ENCODE data around the gene ADD2. TPM values are rescaled to one million over a fixed set of nuclear protein-coding genes. Genes with fewer than 3 reads are reported as not detected.

The ADD2 gene
- total RNA-seq, 3 donors from 2014 or later (not counting 1 experiment from before 2014, with no cell fraction given) = 0.16 to 1.4 (median 0.40) TPM

DNA sequence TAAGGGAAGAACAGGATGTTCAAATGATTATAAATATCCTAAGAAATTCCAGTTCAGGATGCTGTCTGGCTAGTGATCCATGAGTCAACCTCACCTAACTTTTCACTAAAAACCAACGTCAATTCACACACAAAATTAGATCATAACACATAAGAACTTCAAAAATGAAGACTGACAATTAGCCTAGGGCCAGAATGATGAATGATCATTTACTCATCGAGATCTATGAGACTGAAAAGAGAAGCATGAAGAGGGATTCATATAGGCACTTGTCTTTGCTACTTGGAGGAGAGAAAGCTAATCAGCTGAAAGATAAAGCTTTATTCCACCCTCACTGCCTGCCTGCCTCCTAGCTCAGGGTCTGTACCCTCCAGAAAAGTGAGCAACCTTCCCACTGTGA, 29.8 kb downstream of the ADD2 start:
- Histone ChIP-seq H3K9me3 (ENCODE audit: control insufficient read depth, insufficient read depth, low read length) (no peaks in the 10 kb centered on the region), H3K27me3 (ENCODE audit: control insufficient read depth, insufficient read depth, low read length) (peaks cover 5% of the 10 kb centered on the region), H3K27ac (ENCODE audit: low read length) (no peak overlapping the region), H3K4me3 (ENCODE audit: low read length) (no peak overlapping the region), H3K4me1 (ENCODE audit: control insufficient read depth, insufficient read depth, low read length) (no peaks in the 10 kb centered on the region), H3K36me3 (ENCODE audit: control insufficient read depth, insufficient read depth, low read length) (no peaks in the 10 kb centered on the region)
- ATAC-seq (no peak), DNase-seq (no peak)
- H3K4me1 Mint-ChIP-seq = no peaks in the 10 kb centered on the region
- peaks cover 0 to 2% of the 10 kb centered on the region in 2 donors for H3K9me3 Mint-ChIP-seq
- no peak overlapping the region for H3K27ac Mint-ChIP-seq
- peaks cover 7% of the 10 kb centered on the region for H3K36me3 Mint-ChIP-seq
- peaks cover 27 to 57% of the 10 kb centered on the region in 2 donors for H3K27me3 Mint-ChIP-seq (ENCODE audit: low read depth in 2 of 2)
- intact Hi-C loops (cut with micrococcal nuclease) = no loop called here
- no peak overlapping the region for H3K4me3 Mint-ChIP-seq
- TF ChIP-seq, protein P1, sequence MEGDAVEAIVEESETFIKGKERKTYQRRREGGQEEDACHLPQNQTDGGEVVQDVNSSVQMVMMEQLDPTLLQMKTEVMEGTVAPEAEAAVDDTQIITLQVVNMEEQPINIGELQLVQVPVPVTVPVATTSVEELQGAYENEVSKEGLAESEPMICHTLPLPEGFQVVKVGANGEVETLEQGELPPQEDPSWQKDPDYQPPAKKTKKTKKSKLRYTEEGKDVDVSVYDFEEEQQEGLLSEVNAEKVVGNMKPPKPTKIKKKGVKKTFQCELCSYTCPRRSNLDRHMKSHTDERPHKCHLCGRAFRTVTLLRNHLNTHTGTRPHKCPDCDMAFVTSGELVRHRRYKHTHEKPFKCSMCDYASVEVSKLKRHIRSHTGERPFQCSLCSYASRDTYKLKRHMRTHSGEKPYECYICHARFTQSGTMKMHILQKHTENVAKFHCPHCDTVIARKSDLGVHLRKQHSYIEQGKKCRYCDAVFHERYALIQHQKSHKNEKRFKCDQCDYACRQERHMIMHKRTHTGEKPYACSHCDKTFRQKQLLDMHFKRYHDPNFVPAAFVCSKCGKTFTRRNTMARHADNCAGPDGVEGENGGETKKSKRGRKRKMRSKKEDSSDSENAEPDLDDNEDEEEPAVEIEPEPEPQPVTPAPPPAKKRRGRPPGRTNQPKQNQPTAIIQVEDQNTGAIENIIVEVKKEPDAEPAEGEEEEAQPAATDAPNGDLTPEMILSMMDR (IDR thresholded peaks at IDR 0.05) = no peak
- WGBS (ENCODE audit: insufficient coverage) = 90% methylated on average over 1 of the region's 2 CpGs

DNA sequence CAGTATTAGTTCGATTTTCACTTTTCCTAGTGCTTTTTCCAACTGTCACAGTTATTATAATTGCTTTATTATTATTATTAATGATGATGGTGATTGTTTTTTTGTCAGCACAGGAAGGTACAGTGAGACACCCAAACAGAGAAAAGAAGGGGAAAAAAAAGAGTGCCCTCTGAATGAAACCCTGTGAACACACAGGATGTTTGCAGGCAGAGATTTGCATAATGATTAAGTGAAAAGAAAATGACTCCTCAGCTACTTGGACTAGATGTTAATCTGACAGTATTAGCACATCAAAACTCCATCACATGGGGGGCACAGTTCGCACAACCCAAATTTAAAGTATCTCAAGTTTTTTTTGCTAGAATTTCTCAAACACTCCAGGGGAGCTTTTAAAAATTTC, 32.9 kb downstream of the ADD2 start:
- no peak for ATAC-seq
- Histone ChIP-seq H3K4me3 (ENCODE audit: low read length) (no peak overlapping the region), H3K27me3 (ENCODE audit: control insufficient read depth, insufficient read depth, low read length) (peaks cover 5% of the 10 kb centered on the region), H3K9me3 (ENCODE audit: control insufficient read depth, insufficient read depth, low read length) (no peaks in the 10 kb centered on the region), H3K4me1 (ENCODE audit: control insufficient read depth, insufficient read depth, low read length) (no peaks in the 10 kb centered on the region), H3K36me3 (ENCODE audit: control insufficient read depth, insufficient read depth, low read length) (no peaks in the 10 kb centered on the region), H3K27ac (ENCODE audit: low read length) (no peak overlapping the region)
- no peak for DNase-seq
- Mint-ChIP-seq H3K27ac (no peak overlapping the region), H3K4me3 (no peak overlapping the region), H3K9me3 (peaks cover 0 to 2% of the 10 kb centered on the region in 2 donors), H3K27me3 (ENCODE audit: low read depth in 2 of 2) (peaks cover 20 to 50% of the 10 kb centered on the region in 2 donors), H3K4me1 (no peaks in the 10 kb centered on the region), H3K36me3 (peaks cover 7% of the 10 kb centered on the region)
- TF ChIP-seq, protein P1 (IDR thresholded peaks at IDR 0.05) = no peak
- intact Hi-C loops (cut with micrococcal nuclease) = no loop called here
- 77% methylated on average over 1 of the region's 2 CpGs for WGBS (ENCODE audit: insufficient coverage)

DNA sequence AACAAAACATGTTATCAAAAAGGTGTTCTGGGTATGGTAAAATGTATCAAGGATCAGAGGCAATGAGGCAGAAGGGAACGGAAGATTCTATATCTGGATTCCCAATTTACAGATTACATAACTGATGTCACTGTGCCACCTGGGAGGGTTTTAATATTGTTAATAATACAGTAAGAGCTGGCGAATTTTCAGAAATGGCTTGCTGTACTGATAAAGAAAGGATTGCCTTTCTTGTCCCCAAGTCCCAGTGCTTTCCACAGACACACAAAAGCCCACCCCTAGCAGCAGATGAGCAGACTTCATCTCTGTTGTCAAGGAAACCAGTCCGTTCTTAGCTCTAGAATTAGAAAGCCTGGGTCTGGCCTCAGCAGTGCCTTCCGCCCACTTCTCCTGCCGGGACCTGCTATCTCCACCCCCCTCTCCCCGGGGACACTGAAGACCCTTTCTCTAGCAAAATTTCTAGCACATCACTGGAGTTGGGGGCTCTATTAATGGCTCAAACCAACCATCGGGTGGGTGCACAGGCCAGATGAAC, 34.3 kb downstream of the ADD2 start:
- H3K4me1 ChIP-seq (ENCODE audit: control insufficient read depth, insufficient read depth, low read length) = no peaks in the 10 kb centered on the region
- TF ChIP-seq, protein P1 (IDR thresholded peaks at IDR 0.05) = no peak
- no peaks in the 10 kb centered on the region for H3K9me3 ChIP-seq (ENCODE audit: control insufficient read depth, insufficient read depth, low read length)
- H3K36me3 ChIP-seq (ENCODE audit: control insufficient read depth, insufficient read depth, low read length) = no peaks in the 10 kb centered on the region
- 71% methylated on average over 7 of the region's 7 CpGs for WGBS (ENCODE audit: insufficient coverage)
- peaks cover 7% of the 10 kb centered on the region for H3K36me3 Mint-ChIP-seq
- H3K27me3 Mint-ChIP-seq (ENCODE audit: low read depth in 2 of 2) = peaks cover 16 to 49% of the 10 kb centered on the region in 2 donors
- DNase-seq = no peak
- H3K4me3 Mint-ChIP-seq = no peak overlapping the region
- no peak for ATAC-seq
- H3K27me3 ChIP-seq (ENCODE audit: control insufficient read depth, insufficient read depth, low read length) = peaks cover 5% of the 10 kb centered on the region
- H3K27ac ChIP-seq (ENCODE audit: low read length) = no peak overlapping the region
- no peak overlapping the region for H3K4me3 ChIP-seq (ENCODE audit: low read length)
- H3K4me1 Mint-ChIP-seq = no peaks in the 10 kb centered on the region
- H3K27ac Mint-ChIP-seq = no peak overlapping the region
- peaks cover 0 to 2% of the 10 kb centered on the region in 2 donors for H3K9me3 Mint-ChIP-seq
- intact Hi-C loops (cut with micrococcal nuclease) = no loop called here
